Muscle layer of duodenum (tissue), 2 donors: Measurements from ENCODE around the gene CNOT8.
"Not testable (repeated sequence)": the region's sequence is repeated elsewhere in the genome, so short reads cannot be mapped to it uniquely, and the experiment has no call there.

Source experiments
- H3K27ac ChIP-seq: one replicate; pipeline ENCODE4 v1.7.0; 2013; ENCODE audit warnings: mild to moderate bottlenecking, low read length
- H3K27me3 ChIP-seq: one replicate; pipeline ENCODE4 v1.7.0; 2013; ENCODE audit warnings: low read depth, mild to moderate bottlenecking, control low read depth, low read length
- H3K36me3 ChIP-seq, 2 donors: one replicate each; pipeline ENCODE4 v1.7.0; 2013; ENCODE audit warnings: low read length in 2 of 2, control low read depth in 1 of 2, mild to moderate bottlenecking in 1 of 2; ENCODE audit not compliant: insufficient read depth in 2 of 2, control insufficient read depth in 1 of 2
- H3K4me1 ChIP-seq, 2 donors: one replicate each; pipeline ENCODE4 v1.7.0; 2013; ENCODE audit warnings: low read length in 2 of 2, mild to moderate bottlenecking in 2 of 2, control low read depth in 1 of 2, moderate library complexity in 1 of 2; ENCODE audit not compliant: insufficient read depth in 2 of 2, control insufficient read depth in 1 of 2
- H3K4me3 ChIP-seq, 2 donors: one replicate each; pipeline ENCODE4 v1.7.0; 2013; ENCODE audit warnings: low read length in 2 of 2, low read depth in 1 of 2, mild to moderate bottlenecking in 1 of 2
- H3K9me3 ChIP-seq, 2 donors: one replicate each; pipeline ENCODE4 v1.7.0; 2013; ENCODE audit warnings: low read length in 2 of 2, control low read depth in 1 of 2, mild to moderate bottlenecking in 1 of 2; ENCODE audit not compliant: control insufficient read depth in 1 of 2
- donor health status: healthy.

The CNOT8 gene

GRCh38 chr5:154835701-154836052 lies 22.8 kb upstream of the CNOT8 start:
- peaks cover 9 to 11% of the 10 kb centered on the region in 2 donors for H3K4me1 ChIP-seq
- not testable (repeated sequence) for H3K27ac ChIP-seq, H3K9me3 ChIP-seq, H3K4me3 ChIP-seq, H3K27me3 ChIP-seq
- H3K36me3 ChIP-seq = peaks cover 8 to 13% of the 10 kb centered on the region in 2 donors

DNA sequence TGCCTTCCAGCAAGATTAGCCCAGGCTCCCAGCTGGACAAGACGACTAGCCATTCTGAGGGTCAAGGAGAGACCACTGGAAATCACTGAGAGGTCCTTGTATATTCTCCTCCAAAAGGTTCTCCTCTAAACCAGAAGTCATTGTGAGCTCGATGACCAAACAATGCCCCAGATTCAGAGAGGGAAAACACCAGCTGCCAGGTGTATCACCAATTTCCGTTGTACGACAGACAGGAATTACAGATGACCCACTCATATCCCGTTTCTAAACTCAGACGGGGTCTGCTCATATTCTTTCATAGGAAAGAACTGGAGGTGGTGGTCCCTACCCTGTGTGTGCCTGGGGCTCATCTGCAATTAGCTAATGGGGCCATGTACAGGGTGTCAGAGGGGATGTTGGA lies 22.2 kb upstream of the CNOT8 start:
- Histone ChIP-seq H3K36me3 (peaks cover 6 to 8% of the 10 kb centered on the region in 2 donors), H3K27ac (no peak overlapping the region)

DNA sequence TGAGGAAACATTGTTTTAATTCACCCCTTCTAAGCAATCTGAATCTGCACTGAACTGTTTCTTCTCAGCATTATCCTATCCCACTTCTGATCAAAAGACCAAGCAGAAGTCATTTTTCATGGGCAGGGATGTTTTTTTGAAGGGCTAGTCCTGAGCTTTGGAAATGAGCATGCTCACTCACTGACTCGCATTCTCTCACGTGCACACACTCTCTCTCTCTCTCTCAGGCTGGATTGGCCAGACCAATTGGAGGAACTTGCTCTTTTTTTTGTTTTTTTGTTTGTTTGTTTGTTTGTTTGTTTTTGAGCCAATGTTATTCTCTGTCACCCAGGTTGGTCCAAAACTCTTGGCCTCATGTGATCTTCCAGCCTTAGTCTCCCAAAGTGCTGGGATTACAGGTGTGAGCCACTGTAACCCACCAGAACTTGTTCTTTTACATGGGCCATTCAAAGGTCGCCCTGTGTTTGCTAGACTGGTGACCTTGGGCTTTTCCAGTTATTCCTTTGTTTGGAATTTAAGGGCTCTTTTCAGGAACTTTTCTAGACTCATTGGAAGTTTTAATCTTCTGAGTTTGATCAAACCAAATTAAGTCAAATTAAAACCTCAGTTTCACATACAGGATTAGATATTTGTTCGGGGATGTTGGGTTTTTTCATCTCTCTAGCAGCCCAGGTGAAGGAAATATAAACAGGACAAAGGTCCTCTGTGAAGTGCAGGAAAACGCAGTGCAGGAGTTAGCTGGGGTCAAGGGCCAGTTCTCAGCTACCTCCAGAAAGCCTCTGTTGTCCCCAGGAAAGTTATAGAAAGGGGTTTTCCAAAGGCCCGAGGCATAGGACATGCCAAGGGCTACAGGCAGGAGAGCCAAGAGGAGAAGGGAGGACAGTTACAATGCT lies 21.2 kb upstream of the CNOT8 start:
- H3K36me3 ChIP-seq = peaks cover 6 to 8% of the 10 kb centered on the region in 2 donors
- no peaks in the 10 kb centered on the region for H3K27me3 ChIP-seq
- no peaks in the 10 kb centered on the region for H3K9me3 ChIP-seq
- peaks cover 14% of the 10 kb centered on the region in 2 donors for H3K4me1 ChIP-seq
- H3K4me3 ChIP-seq = no peak overlapping the region
- H3K27ac ChIP-seq = peak overlapping the region; percentile 1

More for the DNA sequence above, 22.2 kb upstream of the CNOT8 start:
- Histone ChIP-seq H3K9me3 (no peaks in the 10 kb centered on the region), H3K4me3 (no peak overlapping the region), H3K27me3 (no peaks in the 10 kb centered on the region), H3K4me1 (peaks cover 13 to 14% of the 10 kb centered on the region in 2 donors)

DNA sequence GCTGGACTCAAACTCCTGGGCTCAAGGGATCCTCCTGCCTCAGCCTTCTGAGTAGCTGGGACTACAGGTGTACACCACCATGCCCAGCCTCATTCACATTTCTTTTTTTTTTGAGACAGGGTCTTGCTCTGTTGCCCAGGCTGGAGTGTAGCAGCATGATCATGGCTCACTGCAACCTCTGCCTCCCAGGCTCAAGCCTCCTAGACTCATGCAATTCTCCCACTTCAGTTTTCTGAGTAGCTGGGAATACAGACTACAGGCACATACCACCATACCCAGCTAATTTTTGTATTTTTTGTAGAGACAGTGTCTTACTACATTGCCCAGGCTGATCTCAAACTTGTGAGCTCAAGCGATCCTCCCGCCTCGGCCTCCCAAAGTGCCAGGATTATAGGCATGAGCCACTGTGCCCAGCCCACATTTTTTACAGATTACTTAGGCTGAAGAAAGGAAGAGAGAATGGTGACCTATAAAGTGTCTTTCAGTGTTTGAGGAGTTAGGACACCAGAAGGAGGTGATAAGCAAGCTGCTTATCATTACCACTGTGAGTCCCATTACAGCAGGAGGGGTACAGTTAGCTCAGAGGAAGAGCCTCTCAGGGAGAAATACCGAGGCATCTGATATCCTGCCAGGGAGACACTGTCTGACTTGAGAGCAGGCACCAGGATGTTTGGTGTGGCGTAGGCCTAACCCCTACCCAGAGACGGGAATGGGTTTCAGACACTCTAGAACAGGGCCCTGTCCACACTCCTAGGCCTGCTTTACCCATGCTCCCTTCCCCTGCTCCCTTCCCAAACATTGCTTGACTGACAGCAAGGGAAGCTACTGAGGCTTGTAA lies 17.8 kb upstream of the CNOT8 start:
- Histone ChIP-seq H3K36me3 (peaks cover 6 to 8% of the 10 kb centered on the region in 2 donors), H3K4me1 (peaks cover 5 to 7% of the 10 kb centered on the region in 2 donors), H3K27ac (no peak overlapping the region), H3K9me3 (no peaks in the 10 kb centered on the region), H3K4me3 (no peak overlapping the region), H3K27me3 (no peaks in the 10 kb centered on the region)

DNA sequence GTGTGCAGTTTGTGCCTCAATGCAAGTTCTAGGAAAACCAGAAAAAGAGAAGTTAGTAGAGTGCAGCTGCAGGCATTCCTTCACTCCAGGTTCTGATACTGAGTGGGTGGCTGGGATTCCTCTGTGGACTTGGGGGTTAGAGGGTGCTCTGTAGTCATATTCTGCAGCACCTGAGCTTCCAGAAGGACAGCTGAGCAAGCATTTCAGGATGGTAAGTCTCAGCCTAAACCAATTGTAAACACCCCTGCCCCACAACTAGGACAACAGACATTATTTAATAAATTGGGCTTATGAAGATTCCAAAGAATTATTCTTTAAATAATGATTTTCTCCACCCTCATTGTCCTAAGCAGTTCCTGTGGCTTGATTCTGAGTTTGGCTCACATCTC lies 17.2 kb upstream of the CNOT8 start:
- Histone ChIP-seq H3K27me3 (no peaks in the 10 kb centered on the region), H3K9me3 (no peaks in the 10 kb centered on the region), H3K36me3 (peaks cover 6 to 8% of the 10 kb centered on the region in 2 donors), H3K27ac (no peak overlapping the region), H3K4me1 (peaks cover 5 to 10% of the 10 kb centered on the region in 2 donors), H3K4me3 (no peak overlapping the region)

DNA sequence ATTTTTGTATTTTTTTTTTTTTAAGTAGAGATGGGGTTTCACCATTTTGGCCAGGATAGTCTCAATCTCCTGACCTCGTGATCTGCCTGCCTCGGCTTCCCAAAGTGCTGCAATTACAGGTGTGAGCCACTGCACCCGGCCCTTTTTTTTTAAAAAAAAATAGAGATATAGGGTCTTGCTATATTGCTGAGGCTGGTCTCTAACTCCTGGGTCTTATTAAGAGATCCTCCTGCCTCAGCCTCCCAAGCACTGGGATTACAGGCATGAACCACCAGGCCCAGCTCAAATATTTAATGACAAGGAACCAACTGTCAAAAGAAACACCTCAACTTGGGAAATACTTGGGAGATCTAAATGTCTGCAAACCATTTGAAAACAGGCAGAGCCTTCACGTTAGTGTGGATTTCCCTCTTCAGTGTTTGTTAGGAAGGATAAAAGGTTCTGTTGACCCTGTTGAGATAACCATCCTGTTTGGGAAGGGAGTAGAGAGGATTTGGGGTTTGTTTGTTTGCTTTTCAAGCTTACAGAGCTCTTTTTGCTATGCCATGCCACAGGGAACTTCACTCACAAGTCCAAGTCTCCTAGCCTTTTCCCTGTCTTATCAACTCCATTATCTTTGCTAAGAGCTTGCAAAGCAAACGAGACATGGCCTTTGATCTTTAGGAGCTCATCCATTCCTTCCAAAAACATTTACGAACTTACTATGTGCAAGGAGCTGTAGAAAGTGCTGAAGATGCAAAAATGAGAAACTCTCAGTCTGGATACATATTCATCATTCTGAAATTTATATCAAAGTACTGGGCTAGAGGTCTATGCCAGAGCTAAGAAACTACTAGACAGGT lies 15.5 kb upstream of the CNOT8 start:
- Histone ChIP-seq H3K27me3 (no peaks in the 10 kb centered on the region), H3K27ac (no peak overlapping the region), H3K36me3 (peaks cover 1% of the 10 kb centered on the region in 2 donors), H3K9me3 (no peaks in the 10 kb centered on the region), H3K4me3 (no peak overlapping the region), H3K4me1 (peaks cover 5 to 10% of the 10 kb centered on the region in 2 donors)

- Histone ChIP-seq H3K27ac (peak overlapping the region; percentile 5), H3K4me1 (peaks cover 8 to 24% of the 10 kb centered on the region in 2 donors), H3K9me3 (no peaks in the 10 kb centered on the region), H3K36me3 (no peaks in the 10 kb centered on the region), H3K4me3 (no peak overlapping the region), H3K27me3 (no peaks in the 10 kb centered on the region)
These were observed 13.6 kb upstream of the CNOT8 start for GRCh38 chr5:154844809-154845208.

DNA sequence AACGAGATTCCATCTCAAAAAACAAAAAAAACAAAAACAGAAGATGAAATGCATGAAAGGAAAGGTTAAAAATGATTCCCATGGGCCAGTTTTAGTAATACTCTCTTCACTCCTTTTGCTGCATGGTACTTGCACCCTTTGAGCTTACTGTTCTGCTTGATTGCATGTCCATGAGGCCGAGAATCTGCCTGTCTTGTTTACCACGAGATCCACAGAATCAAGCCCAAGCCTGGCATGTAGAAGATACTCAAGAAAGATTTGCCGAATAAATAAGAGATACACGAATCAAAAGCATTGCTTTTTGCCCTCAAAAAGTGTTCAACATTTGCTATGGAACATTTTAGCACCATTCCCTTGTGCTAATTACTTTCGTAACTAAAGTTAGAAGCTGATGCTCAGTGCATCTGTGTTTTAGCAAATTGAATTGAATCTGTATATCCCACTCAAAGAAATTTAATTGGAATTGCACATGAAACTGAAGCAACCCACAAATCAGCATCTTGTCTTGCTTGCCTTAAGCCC lies 9.1 kb upstream of the CNOT8 start:
- Histone ChIP-seq H3K36me3 (no peaks in the 10 kb centered on the region), H3K4me3 (peak overlapping the region; percentile 83 to 84), H3K27me3 (no peaks in the 10 kb centered on the region), H3K4me1 (peaks cover 4 to 35% of the 10 kb centered on the region in 2 donors), H3K27ac (peak overlapping the region; percentile 34), H3K9me3 (no peaks in the 10 kb centered on the region)

DNA sequence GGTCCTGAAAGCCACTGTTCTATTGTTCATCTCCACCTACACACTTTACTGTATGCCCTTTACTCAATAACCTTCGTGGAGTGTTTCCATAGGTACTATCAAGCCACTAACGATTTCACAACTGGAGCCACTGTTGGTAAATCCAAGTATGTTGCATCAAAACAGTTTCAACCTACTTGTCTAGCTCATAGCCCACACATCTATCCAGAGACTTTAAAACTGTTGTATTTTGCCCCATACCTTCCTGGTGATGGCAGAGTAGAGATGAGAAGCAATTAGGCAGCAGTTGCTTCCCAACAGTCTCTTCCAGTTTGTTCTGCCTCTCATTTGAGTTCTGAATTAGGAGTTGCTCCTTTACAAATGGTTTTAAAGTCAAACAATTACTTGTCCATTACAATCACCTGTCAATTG lies 8.6 kb upstream of the CNOT8 start:
- peak overlapping the region; percentile 83 to 84 for H3K4me3 ChIP-seq
- peaks cover 4 to 35% of the 10 kb centered on the region in 2 donors for H3K4me1 ChIP-seq
- peak overlapping the region; percentile 34 for H3K27ac ChIP-seq
- no peaks in the 10 kb centered on the region for H3K9me3 ChIP-seq
- H3K27me3 ChIP-seq = no peaks in the 10 kb centered on the region
- no peaks in the 10 kb centered on the region for H3K36me3 ChIP-seq

DNA sequence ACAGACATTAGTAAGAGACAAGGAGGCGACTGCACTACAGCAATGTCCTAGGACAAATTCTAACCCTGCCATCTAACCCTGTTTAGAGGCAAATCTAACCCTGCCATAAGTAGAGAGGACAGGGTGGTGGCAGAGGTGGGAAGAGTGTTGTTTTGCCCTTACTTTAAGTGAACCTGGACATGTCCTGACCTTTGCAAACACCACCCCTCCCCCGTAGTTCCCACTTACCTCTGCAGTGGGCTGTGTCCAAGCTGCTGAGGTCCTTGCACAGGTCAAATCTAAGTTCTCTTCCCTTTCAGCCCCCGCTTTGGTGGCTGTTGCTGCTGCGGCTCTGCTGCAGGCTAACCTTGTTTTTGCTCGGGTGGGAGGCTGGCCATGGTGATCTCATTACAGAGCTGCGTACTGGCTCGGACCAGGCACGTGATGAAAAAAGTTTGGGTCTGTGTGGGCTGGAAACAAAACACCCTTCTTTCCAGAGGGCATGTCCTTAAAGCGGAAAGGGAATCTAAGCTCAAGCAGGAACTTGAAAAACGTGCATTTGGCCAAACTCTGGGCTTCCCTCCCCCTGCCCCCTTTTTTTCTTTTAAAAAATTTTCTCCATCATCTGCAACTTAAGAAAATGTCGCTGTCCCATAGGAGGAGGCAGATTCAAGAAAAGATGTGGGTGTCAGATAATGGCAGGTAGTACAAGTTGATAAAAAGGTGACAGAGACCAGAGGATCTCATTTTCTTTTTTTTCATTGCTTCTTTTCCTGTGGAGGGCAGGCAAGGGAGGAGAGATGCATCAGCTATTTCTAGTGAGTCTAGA lies 8.0 kb upstream of the CNOT8 start, which contains the start of gene FAXDC2:
FAXDC2 (minus strand) TSS at position 349 of the 808 bp plus-strand sequence. CDS start 12,425 bp downstream, outside the sequence.
- Histone ChIP-seq H3K36me3 (no peaks in the 10 kb centered on the region), H3K27me3 (no peaks in the 10 kb centered on the region), H3K4me3 (peak within 1 kb of the TSS; percentile 83 to 84), H3K27ac (peak within 1 kb of the TSS; percentile 34), H3K9me3 (no peaks in the 10 kb centered on the region), H3K4me1 (peaks cover 4 to 32% of the 10 kb centered on the region in 2 donors)
